ENCODE results near the gene SLC27A3. TPM values are rescaled to one million over a fixed set of nuclear protein-coding genes. Genes with fewer than 3 reads are reported as not detected.
A peak's percentile ranks its signal among the peaks of the same experiment; 100 is the strongest.

SLC27A3 gene
- total and polyA plus RNA-seq, 9 of the 15 experiments (the other 6 are each of a cell fraction or from before 2014, with no cell fraction given): 0.57 to 5.2 (median 2.8) TPM

- no peak for TF ChIP-seq ZSCAN32 (CRISPR knock-in tag; IDR thresholded peaks at IDR 0.05)
- peak in 2 of 3 experiments; percentile 38 to 60 for TF ChIP-seq YY1 (IDR thresholded peaks at IDR 0.05; ENCODE audit: borderline replicate concordance in 1 of 3, control insufficient read depth in 1 of 3, extremely low read depth in 1 of 3, insufficient read depth in 3 of 3, insufficient read length in 1 of 3, insufficient replicate concordance in 2 of 3, low read depth in 1 of 3, low read length in 2 of 3)
- 0 out of 2 replicates have a peak, but pooled peaks have one; percentile 59 for TF ChIP-seq BRD4 (IDR thresholded peaks at IDR 0.05)
- TF ChIP-seq PRMT5 (CRISPR knock-in tag; IDR thresholded peaks at IDR 0.05): no peak
Observed at GRCh38 chr1:153783233-153784190, 8.3 kb downstream of the SLC27A3 start (continued).

- ChIA-PET CTCF (ENCODE audit: low intra/inter-chr PET ratio) (no interaction called here), POLR2A (interaction anchor here (1.0 kb wide), 1 partner anchor 121 kb away, joined by 3 read pairs; no protein-coding TSS in a partner anchor)
- FAIRE-seq: no peak
- H3K4me3 ChIP-seq: no peak overlapping the region
- H3K36me3 ChIP-seq (ENCODE audit: control insufficient read depth, insufficient read depth, low read length): no peaks in the 10 kb centered on the region
- H3K4me1 ChIP-seq (replicated peaks in 1 of 2; ENCODE audit: control insufficient read depth in 2 of 2, insufficient read depth in 2 of 2, low read length in 2 of 2): peaks cover 4 to 30% of the 10 kb centered on the region in 2 experiments
- 36% methylated on average over 4 of the region's 4 CpGs for WGBS (ENCODE audit: insufficient coverage, low coverage, missing lambda C conversion rate)
- intact Hi-C loops (cut with micrococcal nuclease) (no loop called here), in situ Hi-C loops (cut with MboI) (no loop called here)
- H3K9me1 ChIP-seq (ENCODE audit: control insufficient read depth, insufficient read depth, low read length): no peaks in the 10 kb centered on the region
- no peak for ATAC-seq
- H3K27ac ChIP-seq (ENCODE audit: extremely low read depth, low read depth, low read length): no peak overlapping the region
- no peak for DNase-seq (ENCODE audit: extremely low read depth in 1 of 4, low spot score in 3 of 4)
- H3K4me2 ChIP-seq (ENCODE audit: insufficient read depth, low read length): no peak overlapping the region
- no peaks in the 10 kb centered on the region for H4K20me1 ChIP-seq (replicated peaks; ENCODE audit: control insufficient read depth, insufficient read depth, low read length)
- no TSS peak for BruUV-seq (replicated peaks)
- H3K27me3 ChIP-seq (ENCODE audit: control insufficient read depth in 2 of 2, insufficient read depth in 2 of 2, low read length in 2 of 2): no peaks in the 10 kb centered on the region
- peak; percentile 72; the same call in 1 of the 2 replicates for TF ChIP-seq BCOR (IDR thresholded peaks at IDR 0.05)
- TF ChIP-seq KDM1A (IDR thresholded peaks at IDR 0.05): peak in 1 of 2 experiments; percentile 48; a peak in 2 of 4 replicates
- peak; percentile 47 for TF ChIP-seq RBM25 (IDR thresholded peaks at IDR 0.05; ENCODE audit: low read depth, low read length, severe bottlenecking)
- TF ChIP-seq ZNF146 (CRISPR knock-in tag; IDR thresholded peaks at IDR 0.05; ENCODE audit: unreplicated experiment): peak; percentile 99
- TF ChIP-seq ZNF778 (CRISPR knock-in tag; IDR thresholded peaks at IDR 0.05): no peak
- H3K9me3 ChIP-seq (replicated peaks; ENCODE audit: control insufficient read depth, insufficient read depth, low read depth, low read length): no peaks in the 10 kb centered on the region
- no peak overlapping the region for H3K9ac ChIP-seq (ENCODE audit: insufficient read depth in 1 of 2, low read depth in 2 of 2, low read length in 2 of 2)
- no peaks in the 10 kb centered on the region for H3K79me2 ChIP-seq (ENCODE audit: control insufficient read depth, insufficient read depth, low read length)
- H2AFZ ChIP-seq (ENCODE audit: low read depth, low read length): no peak overlapping the region
Observed at GRCh38 chr1:153786038-153786790, 11.0 kb downstream of the SLC27A3 start.

Measured in K562 (cell line).